Keratinocyte (primary cell): ENCODE measurements around the gene C10orf53. TPM values are rescaled to one million over a fixed set of nuclear protein-coding genes. Genes with fewer than 3 reads are reported as not detected.

ENCODE experiments used
- DNase-seq: peaks from one replicate; pipeline ENCODE4 v3.0.0-alpha.2; 2011; ENCODE audit warnings: low read depth, missing footprints, low spot score
- FAIRE-seq: peaks from 2 replicates; lab custom pipeline; 2011; peaks lifted over from hg19 to GRCh38; lab: Jason Lieb, UNC
- H2AFZ ChIP-seq: 2 replicates; pipeline ENCODE4 v1.6.0; 2012; ENCODE audit warnings: low read length, control low read depth, inconsistent platforms; ENCODE audit not compliant: control insufficient read depth
- H3K27ac ChIP-seq: 2 replicates; pipeline ENCODE4 v1.5.1; 2011; ENCODE audit warnings: low read length; ENCODE audit not compliant: control insufficient read depth, insufficient read depth
- H3K27me3 ChIP-seq: 3 replicates; pipeline ENCODE4 v1.6.0; 2011; ENCODE audit warnings: low read length; ENCODE audit not compliant: control insufficient read depth, insufficient read depth; ENCODE audit errors: extremely low read depth
- H3K36me3 ChIP-seq, 2 experiments: 2 replicates in 1 of 2; 3 replicates in 1 of 2; pipeline ENCODE4 v1.5.1; 2011; ENCODE audit warnings: low read length in 2 of 2, mild to moderate bottlenecking in 1 of 2; ENCODE audit not compliant: control insufficient read depth in 2 of 2, insufficient read depth in 2 of 2; ENCODE audit errors: extremely low read depth in 1 of 2
- H3K4me1 ChIP-seq: 3 replicates; pipeline ENCODE4 v1.5.1; 2011; ENCODE audit warnings: low read length; ENCODE audit not compliant: control insufficient read depth, insufficient read depth; ENCODE audit errors: extremely low read depth
- H3K4me2 ChIP-seq: 3 replicates; pipeline ENCODE4 v1.6.0; 2011; ENCODE audit warnings: low read depth, low read length; ENCODE audit not compliant: control insufficient read depth, insufficient read depth; ENCODE audit errors: extremely low read depth
- H3K4me3 ChIP-seq, 3 experiments: fragments of 200-600 bp in 1 of 3; sonication (generic) in 1 of 3; 2 replicates in 2 of 3; 3 replicates in 1 of 3; pipeline ENCODE4 v1.5.1; 2011 to 2016; ENCODE audit warnings: low read length in 3 of 3, mild to moderate bottlenecking in 3 of 3, control low read depth in 2 of 3, inconsistent platforms in 1 of 3, low read depth in 1 of 3, mixed read lengths in 1 of 3, mixed run types in 1 of 3, moderate library complexity in 1 of 3; ENCODE audit not compliant: control insufficient read depth in 2 of 3, insufficient read depth in 2 of 3; ENCODE audit errors: extremely low read depth in 1 of 3
- H3K79me2 ChIP-seq: 2 replicates; pipeline ENCODE4 v1.6.0; 2012; ENCODE audit warnings: low read length; ENCODE audit not compliant: control insufficient read depth, insufficient read depth
- H3K9ac ChIP-seq: 3 replicates; pipeline ENCODE4 v1.6.0; 2011; ENCODE audit warnings: low read length; ENCODE audit not compliant: control insufficient read depth, insufficient read depth; ENCODE audit errors: extremely low read depth
- H3K9me1 ChIP-seq: 3 replicates; pipeline ENCODE4 v1.6.0; 2011; ENCODE audit warnings: low read length; ENCODE audit not compliant: control insufficient read depth, insufficient read depth; ENCODE audit errors: extremely low read depth
- H3K9me3 ChIP-seq: 2 replicates; pipeline ENCODE4 v1.5.1; 2012; ENCODE audit warnings: low read depth, low read length; ENCODE audit not compliant: control insufficient read depth
- H4K20me1 ChIP-seq: 3 replicates; pipeline ENCODE4 v1.6.0; 2011; ENCODE audit warnings: low read length; ENCODE audit not compliant: control insufficient read depth, insufficient read depth; ENCODE audit errors: extremely low read depth
- CTCF ChIP-seq, 3 experiments: IDR thresholded peaks in 1 of 3; conservative IDR thresholded peaks in 1 of 3; optimal IDR thresholded peaks in 1 of 3; 2 replicates in 2 of 3; 3 replicates in 1 of 3; pipeline versions ENCODE3 to v1.5.1; 2011; ENCODE audit warnings: low read length in 3 of 3, mild to moderate bottlenecking in 3 of 3, moderate library complexity in 2 of 3, control low read depth in 1 of 3, inconsistent platforms in 1 of 3; ENCODE audit not compliant: insufficient read depth in 2 of 3; ENCODE audit errors: extremely low read depth in 1 of 3
- EZH2 ChIP-seq: IDR thresholded peaks from one replicate; pipeline ENCODE4 v1.6.1; 2012; ENCODE audit warnings: inconsistent platforms, mild to moderate bottlenecking, low read length, moderate library complexity
- dilution Hi-C: fragments of 300-500 bp; cut with MboI; formaldehyde crosslinking; loops from one replicate; pipeline ENCODE4 v1.7.0; 2020; ENCODE audit warnings: low sequenced_read_pairs; ENCODE audit not compliant: extremely low pct_ligation_motif_present
- polyA plus RNA-seq, 5 experiments: library from polyadenylated mRNA; depleted of rRNA in 3 of 5; stranded (reverse) in 3 of 5; stranded (forward) in 1 of 5; unstranded in 1 of 5; fragments of >200 nt; gene quantifications; 1 replicate in 1 of 5; 2 replicates in 3 of 5; 3 replicates in 1 of 5; pipeline versions ENCODE4 v1.2.1 to v1.2.3, GENCODE V29; 2011 to 2012; ENCODE audit warnings: missing spikeins in 2 of 5, low read depth in 1 of 5, low replicate concordance in 1 of 5

The C10orf53 gene
- polyA plus RNA-seq, 1 donor (not counting 4 experiments of a cell fraction or from before 2014, with no cell fraction given), result not detected

GRCh38 chr10:49634069-49634660 lies 45.3 kb upstream of the C10orf53 start:
- H3K9me3 ChIP-seq, result no peaks in the 10 kb centered on the region
- no peak for TF ChIP-seq CTCF (optimal IDR thresholded peaks at IDR 0.05 in 1 of 3, IDR thresholded peaks at IDR 0.05 in 1 of 3, conservative IDR thresholded peaks at IDR 0.05 in 1 of 3; ENCODE audit: extremely low read depth in 1 of 3, insufficient read depth in 2 of 3, low read length in 3 of 3)
- no peak for TF ChIP-seq EZH2
- H3K4me2 ChIP-seq, result no peak overlapping the region
- H3K4me3 ChIP-seq, result no peak overlapping the region
- H2AFZ ChIP-seq, result no peak overlapping the region
- DNase-seq (no peak), FAIRE-seq (no peak)
- H4K20me1 ChIP-seq, result no peaks in the 10 kb centered on the region
- dilution Hi-C loops, result no loop called here
- H3K27ac ChIP-seq, result no peak overlapping the region
- no peaks in the 10 kb centered on the region for H3K9me1 ChIP-seq
- no peaks in the 10 kb centered on the region for H3K36me3 ChIP-seq
- H3K9ac ChIP-seq, result no peak overlapping the region
- H3K79me2 ChIP-seq, result no peaks in the 10 kb centered on the region
- H3K27me3 ChIP-seq, result peaks cover 7% of the 10 kb centered on the region
- peaks cover 10% of the 10 kb centered on the region for H3K4me1 ChIP-seq

GRCh38 chr10:49642311-49642710 lies 37.1 kb upstream of the C10orf53 start:
- Histone ChIP-seq H3K27me3 (peaks cover 25% of the 10 kb centered on the region), H3K79me2 (no peaks in the 10 kb centered on the region), H3K4me2 (no peak overlapping the region), H3K9me3 (no peaks in the 10 kb centered on the region), H2AFZ (no peak overlapping the region), H3K9me1 (no peaks in the 10 kb centered on the region), H3K4me3 (no peak overlapping the region), H3K36me3 (no peaks in the 10 kb centered on the region), H3K4me1 (no peaks in the 10 kb centered on the region), H3K9ac (no peak overlapping the region), H3K27ac (no peak overlapping the region), H4K20me1 (peaks cover 2% of the 10 kb centered on the region)
- dilution Hi-C loops, result no loop called here
- TF ChIP-seq EZH2 (no peak), CTCF (optimal IDR thresholded peaks at IDR 0.05 in 1 of 3, IDR thresholded peaks at IDR 0.05 in 1 of 3, conservative IDR thresholded peaks at IDR 0.05 in 1 of 3; ENCODE audit: extremely low read depth in 1 of 3, insufficient read depth in 2 of 3, low read length in 3 of 3) (no peak)
- no peak for DNase-seq
- no peak for FAIRE-seq
